ENCODE measurements around the gene HBZ. TPM values are rescaled to one million over a fixed set of nuclear protein-coding genes. Genes with fewer than 3 reads are reported as not detected.
A peak's percentile ranks its signal among the peaks of the same experiment; 100 is the strongest.

HBZ gene
- total and polyA plus RNA-seq, 9 of the 15 experiments (the other 6 are each of a cell fraction or from before 2014, with no cell fraction given) = 58.0 to 610 (median 113) TPM

DNA sequence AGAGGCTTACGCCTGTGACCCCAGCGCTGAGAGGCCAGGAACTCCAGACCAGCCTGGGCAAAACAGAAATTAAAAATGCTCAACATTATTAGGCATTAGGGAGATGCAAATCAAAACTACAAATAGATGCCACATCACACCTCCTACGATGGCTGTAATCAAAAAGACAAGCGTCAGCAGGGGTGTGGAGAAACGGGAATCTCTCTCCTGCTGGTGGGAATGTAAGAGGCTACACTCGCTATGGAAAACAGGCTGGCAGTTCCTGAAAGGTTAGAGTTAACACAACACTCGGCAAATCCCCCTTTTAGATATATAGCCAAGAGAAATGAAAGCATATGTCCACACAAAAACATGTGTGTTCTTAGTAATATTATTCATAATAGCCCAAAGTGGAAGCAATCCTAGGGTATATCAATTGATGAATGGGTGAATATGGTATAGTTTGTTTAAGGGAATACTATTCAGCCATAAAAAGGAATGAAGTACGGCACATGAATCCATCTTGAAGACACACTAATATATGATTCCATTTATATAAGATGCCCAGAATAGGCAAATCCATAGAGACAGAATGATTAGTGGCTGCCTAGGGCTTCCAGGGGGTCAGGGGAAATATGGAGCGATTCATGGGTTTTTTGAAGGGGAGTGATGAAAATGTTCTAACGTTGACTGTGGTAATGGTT is 12.1 kb upstream of the HBZ start:
- Histone ChIP-seq H3K9ac (ENCODE audit: insufficient read depth in 1 of 2, low read depth in 2 of 2, low read length in 2 of 2) (no peak overlapping the region), H3K9me3 (replicated peaks; ENCODE audit: control insufficient read depth, insufficient read depth, low read depth, low read length) (no peaks in the 10 kb centered on the region), H3K4me3 (no peak overlapping the region), H3K4me2 (ENCODE audit: insufficient read depth, low read length) (no peak overlapping the region), H4K20me1 (replicated peaks; ENCODE audit: control insufficient read depth, insufficient read depth, low read length) (no peaks in the 10 kb centered on the region), H3K79me2 (ENCODE audit: control insufficient read depth, insufficient read depth, low read length) (peaks cover 30% of the 10 kb centered on the region), H3K27me3 (ENCODE audit: control insufficient read depth in 2 of 2, insufficient read depth in 2 of 2, low read length in 2 of 2) (no peaks in the 10 kb centered on the region), H3K36me3 (ENCODE audit: control insufficient read depth, insufficient read depth, low read length) (no peaks in the 10 kb centered on the region), H3K9me1 (ENCODE audit: control insufficient read depth, insufficient read depth, low read length) (no peaks in the 10 kb centered on the region), H3K27ac (ENCODE audit: extremely low read depth, low read depth, low read length) (no peak overlapping the region), H3K4me1 (replicated peaks in 1 of 2; ENCODE audit: control insufficient read depth in 2 of 2, insufficient read depth in 2 of 2, low read length in 2 of 2) (peaks cover 37 to 57% of the 10 kb centered on the region in 2 experiments), H2AFZ (ENCODE audit: low read depth, low read length) (no peak overlapping the region)
- POLR2A ChIA-PET = interaction anchor here (0.7 to 0.9 kb wide), 2 partner anchors 34 to 250 kb away, joined by 3 to 5 read pairs; no protein-coding TSS in a partner anchor
- CTCF ChIA-PET (ENCODE audit: low intra/inter-chr PET ratio) = no interaction called here
- ATAC-seq = no peak
- no TSS peak for BruUV-seq (replicated peaks)
- no peak for FAIRE-seq
- TF ChIP-seq HLTF (IDR thresholded peaks at IDR 0.05) = no peak
- TF ChIP-seq KDM1A (IDR thresholded peaks at IDR 0.05) = peak in 1 of 2 experiments; percentile 51; a peak in 1 of 4 replicates
- peak; percentile 40 for TF ChIP-seq RBM25 (IDR thresholded peaks at IDR 0.05; ENCODE audit: low read depth, low read length, severe bottlenecking)
- TF ChIP-seq, protein P1, sequence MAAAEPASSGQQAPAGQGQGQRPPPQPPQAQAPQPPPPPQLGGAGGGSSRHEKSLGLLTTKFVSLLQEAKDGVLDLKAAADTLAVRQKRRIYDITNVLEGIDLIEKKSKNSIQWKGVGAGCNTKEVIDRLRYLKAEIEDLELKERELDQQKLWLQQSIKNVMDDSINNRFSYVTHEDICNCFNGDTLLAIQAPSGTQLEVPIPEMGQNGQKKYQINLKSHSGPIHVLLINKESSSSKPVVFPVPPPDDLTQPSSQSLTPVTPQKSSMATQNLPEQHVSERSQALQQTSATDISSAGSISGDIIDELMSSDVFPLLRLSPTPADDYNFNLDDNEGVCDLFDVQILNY (CRISPR knock-in tag; IDR thresholded peaks at IDR 0.05) = no peak
- TF ChIP-seq, protein P2, sequence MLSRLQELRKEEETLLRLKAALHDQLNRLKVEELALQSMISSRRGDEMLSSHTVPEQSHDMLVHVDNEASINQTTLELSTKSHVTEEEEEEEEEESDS (CRISPR knock-in tag; IDR thresholded peaks at IDR 0.05) = no peak
- TF ChIP-seq MAFK (IDR thresholded peaks at IDR 0.05; ENCODE audit: low read length) = no peak
- TF ChIP-seq BCOR (IDR thresholded peaks at IDR 0.05) = 0 out of 2 replicates have a peak, but pooled peaks have one; percentile 49
- TF ChIP-seq ADNP (tag; IDR thresholded peaks at IDR 0.05) = peak; percentile 44; the same call in 1 of the 2 replicates
- TF ChIP-seq MCM7 (IDR thresholded peaks at IDR 0.05) = no peak
- no peak for TF ChIP-seq NFRKB (IDR thresholded peaks at IDR 0.05; ENCODE audit: low read depth)
- peak; percentile 84 for TF ChIP-seq ZNF146 (CRISPR knock-in tag; IDR thresholded peaks at IDR 0.05; ENCODE audit: unreplicated experiment)
- WGBS (ENCODE audit: insufficient coverage, low coverage, missing lambda C conversion rate) = 85% methylated on average over 10 of the region's 10 CpGs
- DNase-seq (ENCODE audit: extremely low read depth in 1 of 4, low spot score in 3 of 4) = no peak
- intact Hi-C loops (cut with micrococcal nuclease) (no loop called here), in situ Hi-C loops (cut with MboI) (no loop called here)
